ENCODE results near the gene REV3L. TPM values are rescaled to one million over a fixed set of nuclear protein-coding genes. Genes with fewer than 3 reads are reported as not detected.
A peak's percentile ranks its signal among the peaks of the same experiment; 100 is the strongest.

The REV3L gene, protein sequence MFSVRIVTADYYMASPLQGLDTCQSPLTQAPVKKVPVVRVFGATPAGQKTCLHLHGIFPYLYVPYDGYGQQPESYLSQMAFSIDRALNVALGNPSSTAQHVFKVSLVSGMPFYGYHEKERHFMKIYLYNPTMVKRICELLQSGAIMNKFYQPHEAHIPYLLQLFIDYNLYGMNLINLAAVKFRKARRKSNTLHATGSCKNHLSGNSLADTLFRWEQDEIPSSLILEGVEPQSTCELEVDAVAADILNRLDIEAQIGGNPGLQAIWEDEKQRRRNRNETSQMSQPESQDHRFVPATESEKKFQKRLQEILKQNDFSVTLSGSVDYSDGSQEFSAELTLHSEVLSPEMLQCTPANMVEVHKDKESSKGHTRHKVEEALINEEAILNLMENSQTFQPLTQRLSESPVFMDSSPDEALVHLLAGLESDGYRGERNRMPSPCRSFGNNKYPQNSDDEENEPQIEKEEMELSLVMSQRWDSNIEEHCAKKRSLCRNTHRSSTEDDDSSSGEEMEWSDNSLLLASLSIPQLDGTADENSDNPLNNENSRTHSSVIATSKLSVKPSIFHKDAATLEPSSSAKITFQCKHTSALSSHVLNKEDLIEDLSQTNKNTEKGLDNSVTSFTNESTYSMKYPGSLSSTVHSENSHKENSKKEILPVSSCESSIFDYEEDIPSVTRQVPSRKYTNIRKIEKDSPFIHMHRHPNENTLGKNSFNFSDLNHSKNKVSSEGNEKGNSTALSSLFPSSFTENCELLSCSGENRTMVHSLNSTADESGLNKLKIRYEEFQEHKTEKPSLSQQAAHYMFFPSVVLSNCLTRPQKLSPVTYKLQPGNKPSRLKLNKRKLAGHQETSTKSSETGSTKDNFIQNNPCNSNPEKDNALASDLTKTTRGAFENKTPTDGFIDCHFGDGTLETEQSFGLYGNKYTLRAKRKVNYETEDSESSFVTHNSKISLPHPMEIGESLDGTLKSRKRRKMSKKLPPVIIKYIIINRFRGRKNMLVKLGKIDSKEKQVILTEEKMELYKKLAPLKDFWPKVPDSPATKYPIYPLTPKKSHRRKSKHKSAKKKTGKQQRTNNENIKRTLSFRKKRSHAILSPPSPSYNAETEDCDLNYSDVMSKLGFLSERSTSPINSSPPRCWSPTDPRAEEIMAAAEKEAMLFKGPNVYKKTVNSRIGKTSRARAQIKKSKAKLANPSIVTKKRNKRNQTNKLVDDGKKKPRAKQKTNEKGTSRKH (N-terminal part only)
- 10 to 100 TPM in 1 of 4 donors, 1 to 10 TPM in 3; 4.2 to 16.8 (median 8.4) TPM for polyA plus RNA-seq
- long read RNA-seq, donor 1, partial matches to known transcripts: 0 of 1 reads
- long read RNA-seq, donor 1, other reads (novel, unspliced or antisense): 0 of 1 reads
- long read RNA-seq, donor 2: 0 reads
- long read RNA-seq, donor 3: 0 reads
- long read RNA-seq, donor 4: 0 reads
- long read RNA-seq, donor 5: 0 reads
- long read RNA-seq, donor 6, partial matches to known transcripts: 6 of 6 reads
- long read RNA-seq, donor 6, other reads (novel, unspliced or antisense): 0 of 6 reads
- long read RNA-seq, donor 7, partial matches to known transcripts: 7 of 7 reads
- long read RNA-seq, donor 7, other reads (novel, unspliced or antisense): 0 of 7 reads
- long read RNA-seq, donor 8: 0 reads
- long read RNA-seq, donor 9: 0 reads
- long read RNA-seq, donor 10: 0 reads

DNA sequence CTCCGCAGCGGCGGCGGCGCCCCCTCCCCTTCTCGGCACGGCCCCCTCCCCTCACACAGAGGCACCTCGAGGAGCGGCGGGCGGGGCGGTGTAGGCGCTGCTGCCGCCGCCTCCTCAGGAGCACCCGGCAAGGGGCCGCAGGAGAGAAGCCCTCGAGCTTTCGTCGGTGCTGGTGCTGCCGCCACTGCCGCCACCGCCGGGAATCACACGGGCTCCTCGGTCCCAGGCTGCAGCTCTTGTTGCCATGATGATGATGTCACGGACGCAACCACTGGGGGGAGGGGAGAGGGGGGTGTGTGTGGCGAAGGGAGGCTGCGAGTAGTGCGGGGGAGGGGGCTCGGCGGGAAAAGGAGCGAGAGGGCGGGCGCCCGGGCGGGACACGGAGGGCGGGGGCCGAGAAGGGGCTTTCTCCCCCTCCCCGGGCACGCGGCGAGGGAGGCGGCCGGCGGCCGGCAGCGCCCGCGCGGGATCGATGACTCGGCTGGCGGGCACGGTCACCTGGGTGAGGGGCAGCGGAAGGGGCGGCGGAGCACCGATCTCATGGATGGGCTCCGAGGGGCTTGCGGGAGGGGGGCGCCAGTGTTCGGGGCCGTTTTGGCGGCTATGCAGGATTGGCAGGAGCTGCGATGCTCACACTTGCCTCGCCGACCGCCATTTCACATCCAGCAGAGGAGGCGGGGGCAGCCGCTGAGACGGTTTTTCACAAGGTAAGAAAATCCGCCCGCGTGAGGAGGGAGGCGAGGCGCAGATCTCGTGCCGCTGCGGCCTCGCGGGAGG is at the start of gene REV3L:
TSS of gene REV3L (minus strand) at position 260 of the 777 bp plus-strand sequence. CDS start 330 bp downstream, outside the sequence.
- H3K27me3 ChIP-seq (ENCODE audit: control insufficient read depth in 3 of 3, insufficient read depth in 3 of 3, low read length in 3 of 3): no peaks in the 10 kb centered on the region
- FAIRE-seq: no peak
- DNase-seq: peak; percentile 90 to 97
- H3K36me3 ChIP-seq (ENCODE audit: control insufficient read depth in 3 of 3, insufficient read depth in 2 of 3, low read depth in 1 of 3, low read length in 3 of 3): no peaks in the 10 kb centered on the region
- peak within 1 kb of the TSS; percentile 94 to 96 (median 96) for H3K27ac ChIP-seq (ENCODE audit: low read depth in 1 of 3, low read length in 2 of 3)
- peaks cover 0 to 6% (median 3%) of the 10 kb centered on the region in 3 donors for H3K4me1 ChIP-seq (ENCODE audit: control insufficient read depth in 3 of 3, insufficient read depth in 2 of 3, low read depth in 1 of 3, low read length in 2 of 3)
- 0 to 1% (median 0%) methylated on average over 34 to 84 of the region's 84 CpGs for WGBS, 3 donors
- H3K9me3 ChIP-seq (ENCODE audit: control insufficient read depth in 2 of 2, insufficient read depth in 1 of 2, low read depth in 1 of 2, low read length in 1 of 2): peaks cover 0 to 4% of the 10 kb centered on the region in 2 donors
- peak within 1 kb of the TSS; percentile 73 to 98 (median 83) for H3K4me3 ChIP-seq (ENCODE audit: low read depth in 1 of 3, low read length in 3 of 3)

DNA sequence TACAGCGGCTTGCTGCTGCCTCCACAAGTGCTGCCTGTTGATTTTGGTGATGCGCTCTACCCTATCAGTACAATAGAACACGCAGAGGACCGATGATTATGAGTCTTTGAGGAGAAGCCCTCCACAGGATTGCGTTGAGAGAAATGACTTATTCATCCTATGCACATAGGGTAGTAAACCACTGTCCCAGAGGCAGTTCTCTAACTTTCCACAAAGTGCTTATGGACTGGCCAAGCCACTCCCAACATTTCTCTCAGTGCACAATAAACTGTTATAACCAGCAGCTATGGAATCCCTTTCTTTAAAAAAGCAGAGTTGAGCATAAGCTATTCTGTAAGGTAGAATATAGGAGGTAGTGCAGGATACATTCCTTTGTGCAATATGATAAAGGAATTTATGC is 48.2 kb upstream of the REV3L start:
- no peak overlapping the region for H3K4me3 ChIP-seq (ENCODE audit: low read depth in 1 of 3, low read length in 3 of 3)
- FAIRE-seq: no peak
- no peak overlapping the region for H3K27ac ChIP-seq (ENCODE audit: low read depth in 1 of 3, low read length in 2 of 3)
- 96 to 97% (median 97%) methylated on average over 5 of the region's 5 CpGs for WGBS, 3 donors
- H3K4me1 ChIP-seq (ENCODE audit: control insufficient read depth in 3 of 3, insufficient read depth in 2 of 3, low read depth in 1 of 3, low read length in 2 of 3): peaks cover 0 to 13% (median 4%) of the 10 kb centered on the region in 3 donors
- peaks cover 0 to 4% of the 10 kb centered on the region in 2 donors for H3K9me3 ChIP-seq (ENCODE audit: control insufficient read depth in 2 of 2, insufficient read depth in 1 of 2, low read depth in 1 of 2, low read length in 1 of 2)
- H3K36me3 ChIP-seq (ENCODE audit: control insufficient read depth in 3 of 3, insufficient read depth in 2 of 3, low read depth in 1 of 3, low read length in 3 of 3): no peaks in the 10 kb centered on the region
- H3K27me3 ChIP-seq (ENCODE audit: control insufficient read depth in 3 of 3, insufficient read depth in 3 of 3, low read length in 3 of 3): no peaks in the 10 kb centered on the region
- no peak for DNase-seq

DNA sequence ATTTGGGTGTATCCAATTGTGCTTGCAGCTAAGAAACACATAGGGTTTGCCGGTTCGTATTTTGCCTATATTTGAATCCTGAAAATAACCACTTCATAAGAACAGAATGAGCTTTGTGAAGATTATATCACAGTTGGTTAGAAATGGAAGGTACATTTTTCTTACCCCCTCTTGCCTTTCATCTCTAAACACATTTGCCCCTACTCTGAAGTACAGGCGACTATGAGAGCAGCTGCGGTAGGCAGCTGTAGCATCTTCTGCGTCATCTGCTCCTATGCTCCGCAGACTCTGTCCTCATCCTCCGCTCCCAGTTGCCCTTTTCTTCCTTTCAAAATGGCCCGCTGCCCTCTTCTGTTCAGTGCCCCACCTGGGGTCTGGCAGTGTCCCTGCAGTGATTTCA is 47.6 kb upstream of the REV3L start:
- Histone ChIP-seq H3K9me3 (ENCODE audit: control insufficient read depth in 2 of 2, insufficient read depth in 1 of 2, low read depth in 1 of 2, low read length in 1 of 2) (peaks cover 0 to 4% of the 10 kb centered on the region in 2 donors), H3K36me3 (ENCODE audit: control insufficient read depth in 3 of 3, insufficient read depth in 2 of 3, low read depth in 1 of 3, low read length in 3 of 3) (no peaks in the 10 kb centered on the region), H3K4me3 (ENCODE audit: low read depth in 1 of 3, low read length in 3 of 3) (no peak overlapping the region), H3K27me3 (ENCODE audit: control insufficient read depth in 3 of 3, insufficient read depth in 3 of 3, low read length in 3 of 3) (no peaks in the 10 kb centered on the region), H3K4me1 (ENCODE audit: control insufficient read depth in 3 of 3, insufficient read depth in 2 of 3, low read depth in 1 of 3, low read length in 2 of 3) (peaks cover 0 to 12% (median 4%) of the 10 kb centered on the region in 3 donors), H3K27ac (ENCODE audit: low read depth in 1 of 3, low read length in 2 of 3) (peak overlapping the region in 1 of 3 donors; percentile 6)
- no peak for DNase-seq
- no peak for FAIRE-seq
- WGBS, 3 donors: 92 to 94% (median 93%) methylated on average over 8 of the region's 8 CpGs

DNA sequence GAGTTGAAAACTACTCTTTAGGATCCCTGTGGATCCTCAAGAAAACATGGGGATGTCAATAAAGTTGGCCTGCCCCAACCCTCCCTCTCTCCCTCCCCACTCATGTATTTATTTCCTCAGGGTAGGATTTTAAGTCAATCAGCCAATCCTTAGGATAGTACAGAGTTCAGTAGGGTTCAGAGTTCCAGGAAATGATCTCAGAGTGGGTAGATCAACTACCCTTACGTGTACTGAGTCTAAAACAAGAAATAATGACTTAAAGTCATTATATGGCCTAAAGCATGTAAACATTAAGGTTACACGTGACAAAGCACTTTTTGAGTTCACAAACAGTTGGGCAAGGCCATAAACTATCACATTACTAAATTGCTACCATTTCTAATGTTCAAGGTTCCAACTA is 47.2 kb upstream of the REV3L start:
- H3K9me3 ChIP-seq (ENCODE audit: control insufficient read depth in 2 of 2, insufficient read depth in 1 of 2, low read depth in 1 of 2, low read length in 1 of 2): peaks cover 0 to 4% of the 10 kb centered on the region in 2 donors
- 23 to 45% (median 39%) methylated on average over 2 of the region's 2 CpGs for WGBS, 3 donors
- no peak for FAIRE-seq

DNA sequence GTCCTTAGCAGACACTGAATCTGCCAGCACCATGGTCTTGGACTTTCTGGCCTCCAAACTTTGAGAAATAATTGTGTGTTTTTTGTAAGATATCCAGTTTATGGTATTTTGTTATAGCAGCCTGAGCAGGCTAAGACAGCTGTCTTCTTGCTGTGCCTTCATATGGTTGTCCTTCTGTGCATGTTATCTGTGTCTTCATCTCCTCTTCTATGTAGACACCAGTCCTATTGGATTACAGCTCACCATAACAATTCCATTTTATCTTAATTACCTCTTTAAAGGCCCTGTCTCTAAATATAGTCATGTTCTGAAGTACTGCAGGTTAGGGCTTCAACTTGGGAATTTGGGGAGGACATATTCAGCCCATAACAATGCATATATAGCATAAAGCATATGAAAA is 44.3 kb upstream of the REV3L start:
- Histone ChIP-seq H3K27ac (ENCODE audit: low read depth in 1 of 3, low read length in 2 of 3) (no peak overlapping the region), H3K9me3 (ENCODE audit: control insufficient read depth in 2 of 2, insufficient read depth in 1 of 2, low read depth in 1 of 2, low read length in 1 of 2) (peaks cover 0 to 4% of the 10 kb centered on the region in 2 donors), H3K4me3 (ENCODE audit: low read depth in 1 of 3, low read length in 3 of 3) (no peak overlapping the region), H3K27me3 (ENCODE audit: control insufficient read depth in 3 of 3, insufficient read depth in 3 of 3, low read length in 3 of 3) (no peaks in the 10 kb centered on the region), H3K4me1 (ENCODE audit: control insufficient read depth in 3 of 3, insufficient read depth in 2 of 3, low read depth in 1 of 3, low read length in 2 of 3) (peaks cover 0 to 10% (median 2%) of the 10 kb centered on the region in 3 donors), H3K36me3 (ENCODE audit: control insufficient read depth in 3 of 3, insufficient read depth in 2 of 3, low read depth in 1 of 3, low read length in 3 of 3) (no peaks in the 10 kb centered on the region)
- no peak for DNase-seq
- no peak for FAIRE-seq

More for the DNA sequence above, 47.2 kb upstream of the REV3L start:
- peak; percentile 39 to 69 for DNase-seq
- no peaks in the 10 kb centered on the region for H3K36me3 ChIP-seq (ENCODE audit: control insufficient read depth in 3 of 3, insufficient read depth in 2 of 3, low read depth in 1 of 3, low read length in 3 of 3)
- H3K27ac ChIP-seq (ENCODE audit: low read depth in 1 of 3, low read length in 2 of 3): peak overlapping the region in 1 of 3 donors; percentile 63
- no peak overlapping the region for H3K4me3 ChIP-seq (ENCODE audit: low read depth in 1 of 3, low read length in 3 of 3)
- H3K27me3 ChIP-seq (ENCODE audit: control insufficient read depth in 3 of 3, insufficient read depth in 3 of 3, low read length in 3 of 3): no peaks in the 10 kb centered on the region
- H3K4me1 ChIP-seq (ENCODE audit: control insufficient read depth in 3 of 3, insufficient read depth in 2 of 3, low read depth in 1 of 3, low read length in 2 of 3): peaks cover 0 to 11% (median 3%) of the 10 kb centered on the region in 3 donors

DNA sequence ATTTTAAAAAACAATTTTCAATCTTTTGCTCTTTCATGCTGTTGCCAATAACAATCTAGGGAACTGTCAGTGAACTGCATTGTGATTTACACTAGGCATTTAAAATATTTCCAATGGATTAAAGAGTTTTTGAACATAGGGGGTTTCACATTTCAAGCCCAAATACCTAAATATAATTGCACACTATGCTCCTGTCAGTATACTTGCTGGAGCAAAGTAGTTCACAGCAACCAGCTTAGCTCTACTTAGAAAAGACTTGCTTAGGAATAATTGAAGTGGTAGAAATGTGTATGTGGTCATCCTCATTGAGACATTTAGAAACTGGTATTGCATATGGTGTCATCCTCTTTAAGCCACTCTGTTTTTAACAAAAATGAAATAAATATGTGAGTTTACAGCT is 41.7 kb upstream of the REV3L start:
- FAIRE-seq: no peak
- peaks cover 0 to 4% of the 10 kb centered on the region in 2 donors for H3K9me3 ChIP-seq (ENCODE audit: control insufficient read depth in 2 of 2, insufficient read depth in 1 of 2, low read depth in 1 of 2, low read length in 1 of 2)
- H3K27ac ChIP-seq (ENCODE audit: low read depth in 1 of 3, low read length in 2 of 3): no peak overlapping the region
- H3K4me1 ChIP-seq (ENCODE audit: control insufficient read depth in 3 of 3, insufficient read depth in 2 of 3, low read depth in 1 of 3, low read length in 2 of 3): peaks cover 0 to 2% (median 0%) of the 10 kb centered on the region in 3 donors
- H3K27me3 ChIP-seq (ENCODE audit: control insufficient read depth in 3 of 3, insufficient read depth in 3 of 3, low read length in 3 of 3): no peaks in the 10 kb centered on the region
- no peaks in the 10 kb centered on the region for H3K36me3 ChIP-seq (ENCODE audit: control insufficient read depth in 3 of 3, insufficient read depth in 2 of 3, low read depth in 1 of 3, low read length in 3 of 3)
- DNase-seq: no peak
- H3K4me3 ChIP-seq (ENCODE audit: low read depth in 1 of 3, low read length in 3 of 3): no peak overlapping the region

DNA sequence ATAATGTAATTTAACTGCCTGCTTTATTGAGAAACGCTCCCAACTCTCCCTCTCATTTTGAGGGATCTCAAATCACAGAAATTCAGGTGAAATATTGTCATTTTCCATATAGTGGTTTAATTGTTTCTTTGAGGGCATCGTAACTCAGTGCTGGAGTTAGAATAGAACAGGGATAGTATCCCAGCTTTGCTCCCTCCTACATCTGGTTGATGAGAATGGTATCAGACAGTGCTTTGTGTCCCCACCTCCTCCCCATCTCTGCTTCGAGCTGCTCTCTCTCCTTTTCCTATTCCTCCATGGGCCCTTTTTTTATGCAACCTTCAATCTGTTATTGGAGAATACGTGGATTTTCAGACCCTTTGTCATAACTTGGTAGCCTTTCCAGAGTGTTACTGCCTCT is 41.2 kb upstream of the REV3L start:
- Histone ChIP-seq H3K9me3 (ENCODE audit: control insufficient read depth in 2 of 2, insufficient read depth in 1 of 2, low read depth in 1 of 2, low read length in 1 of 2) (peaks cover 0 to under 1% of the 10 kb centered on the region in 2 donors), H3K27ac (ENCODE audit: low read depth in 1 of 3, low read length in 2 of 3) (no peak overlapping the region), H3K36me3 (ENCODE audit: control insufficient read depth in 3 of 3, insufficient read depth in 2 of 3, low read depth in 1 of 3, low read length in 3 of 3) (no peaks in the 10 kb centered on the region), H3K27me3 (ENCODE audit: control insufficient read depth in 3 of 3, insufficient read depth in 3 of 3, low read length in 3 of 3) (no peaks in the 10 kb centered on the region), H3K4me1 (ENCODE audit: control insufficient read depth in 3 of 3, insufficient read depth in 2 of 3, low read depth in 1 of 3, low read length in 2 of 3) (peaks cover 0 to 2% (median 0%) of the 10 kb centered on the region in 3 donors), H3K4me3 (ENCODE audit: low read depth in 1 of 3, low read length in 3 of 3) (no peak overlapping the region)
- no peak for FAIRE-seq
- 84 to 92% (median 91%) methylated on average over 4 of the region's 4 CpGs for WGBS, 3 donors
- no peak for DNase-seq

Measured in small intestine (tissue), 16 donors.